BJ (cell line): Measurements from ENCODE around the gene ZNF444. TPM values are rescaled to one million over a fixed set of nuclear protein-coding genes. Genes with fewer than 3 reads are reported as not detected.

ENCODE experiments used
- CTCF ChIA-PET: fragments of 350-600 bp; formaldehyde crosslinking; extraction: SDS; loops from one replicate; lab custom pipeline; 2021; ENCODE audit warnings: antibody characterized with exemption, inconsistent platforms; lab: Yijun Ruan, JAX
- POLR2A ChIA-PET: fragments of 300-600 bp; sonication (Branson Sonifier 250); formaldehyde crosslinking; extraction: SDS; loops from one replicate; lab custom pipeline; 2021; ENCODE audit warnings: antibody characterized with exemption; lab: Charles Lee
- DNase-seq: peaks from one replicate; pipeline ENCODE4 v3.0.0-alpha.2; 2011; ENCODE audit warnings: low read depth
- H3K27me3 ChIP-seq: 2 replicates; pipeline ENCODE4 v1.6.0; 2011; ENCODE audit warnings: low read length; ENCODE audit not compliant: control insufficient read depth, insufficient read depth
- H3K36me3 ChIP-seq: 2 replicates; pipeline ENCODE4 v1.5.1; 2011; ENCODE audit warnings: low read length; ENCODE audit not compliant: control insufficient read depth, insufficient read depth
- H3K4me3 ChIP-seq: 2 replicates; pipeline ENCODE4 v1.5.1; 2011; ENCODE audit warnings: low read depth, mild to moderate bottlenecking, control low read depth, low read length
- polyA plus RNA-seq: library from polyadenylated mRNA; depleted of rRNA; stranded (reverse); fragments of >200 nt; gene quantifications from 2 replicates; pipeline ENCODE4 v1.2.3, GENCODE V29; 2011
- TF ChIP-seq, protein P1 (sequence below): IDR thresholded peaks from 2 replicates; pipeline ENCODE4 v1.5.1; 2011; ENCODE audit warnings: low read depth, mild to moderate bottlenecking, control low read depth, inconsistent platforms, low read length, moderate library complexity; ENCODE audit not compliant: insufficient read depth

ZNF444 gene
- polyA plus RNA-seq, 1 experiment: 11.5 TPM

DNA sequence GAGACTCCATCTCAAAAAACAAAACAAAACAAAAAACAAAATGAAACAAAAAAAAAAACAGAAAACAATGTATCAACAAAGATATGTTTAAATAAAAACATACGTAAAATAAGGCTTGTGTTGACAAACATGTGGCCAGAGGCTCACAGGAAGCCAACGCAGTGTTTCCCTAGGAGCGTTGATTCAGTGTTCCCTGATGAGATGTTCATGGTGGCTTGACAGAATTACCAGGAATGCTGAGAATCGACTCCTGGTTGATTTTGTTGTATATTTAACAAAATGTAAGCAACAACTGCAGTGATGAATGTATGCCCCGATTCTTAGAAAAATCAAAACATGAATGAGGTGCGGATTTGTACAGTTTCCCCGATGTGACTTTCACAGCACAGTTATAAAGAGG lies 11.1 kb upstream of the ZNF444 start:
- TF ChIP-seq, protein P1, sequence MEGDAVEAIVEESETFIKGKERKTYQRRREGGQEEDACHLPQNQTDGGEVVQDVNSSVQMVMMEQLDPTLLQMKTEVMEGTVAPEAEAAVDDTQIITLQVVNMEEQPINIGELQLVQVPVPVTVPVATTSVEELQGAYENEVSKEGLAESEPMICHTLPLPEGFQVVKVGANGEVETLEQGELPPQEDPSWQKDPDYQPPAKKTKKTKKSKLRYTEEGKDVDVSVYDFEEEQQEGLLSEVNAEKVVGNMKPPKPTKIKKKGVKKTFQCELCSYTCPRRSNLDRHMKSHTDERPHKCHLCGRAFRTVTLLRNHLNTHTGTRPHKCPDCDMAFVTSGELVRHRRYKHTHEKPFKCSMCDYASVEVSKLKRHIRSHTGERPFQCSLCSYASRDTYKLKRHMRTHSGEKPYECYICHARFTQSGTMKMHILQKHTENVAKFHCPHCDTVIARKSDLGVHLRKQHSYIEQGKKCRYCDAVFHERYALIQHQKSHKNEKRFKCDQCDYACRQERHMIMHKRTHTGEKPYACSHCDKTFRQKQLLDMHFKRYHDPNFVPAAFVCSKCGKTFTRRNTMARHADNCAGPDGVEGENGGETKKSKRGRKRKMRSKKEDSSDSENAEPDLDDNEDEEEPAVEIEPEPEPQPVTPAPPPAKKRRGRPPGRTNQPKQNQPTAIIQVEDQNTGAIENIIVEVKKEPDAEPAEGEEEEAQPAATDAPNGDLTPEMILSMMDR: no peak
- Histone ChIP-seq H3K27me3 (no peaks in the 10 kb centered on the region), H3K36me3 (no peaks in the 10 kb centered on the region), H3K4me3 (no peak overlapping the region)
- POLR2A ChIA-PET: no interaction called here
- DNase-seq: no peak
- CTCF ChIA-PET: no interaction called here

DNA sequence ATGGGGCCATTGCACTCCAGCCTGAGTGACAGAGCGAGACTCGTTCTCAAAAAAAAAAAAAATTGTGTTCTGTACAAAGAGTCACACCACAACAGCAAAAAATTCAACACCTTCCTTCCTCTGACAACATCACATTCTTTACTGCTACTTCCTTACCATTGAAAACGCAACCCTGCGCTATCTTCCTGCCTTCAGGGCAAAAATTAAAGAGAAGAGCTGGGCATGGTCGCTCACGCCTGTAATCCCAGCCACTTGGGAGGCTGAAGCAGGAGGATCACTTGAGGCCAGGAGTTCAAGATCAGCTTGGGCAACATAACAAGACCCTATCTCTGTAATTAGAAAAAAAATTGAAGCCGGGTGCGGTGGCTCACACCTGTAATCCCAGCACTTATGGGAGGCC lies 9.4 kb upstream of the ZNF444 start:
- ChIA-PET POLR2A (no interaction called here), CTCF (interaction anchor here (1.3 kb wide), 1 partner anchor 56 kb away, joined by 3 read pairs; no protein-coding TSS in a partner anchor)
- no peaks in the 10 kb centered on the region for H3K36me3 ChIP-seq
- no peak overlapping the region for H3K4me3 ChIP-seq
- DNase-seq: no peak
- TF ChIP-seq, protein P1: no peak
- no peaks in the 10 kb centered on the region for H3K27me3 ChIP-seq

DNA sequence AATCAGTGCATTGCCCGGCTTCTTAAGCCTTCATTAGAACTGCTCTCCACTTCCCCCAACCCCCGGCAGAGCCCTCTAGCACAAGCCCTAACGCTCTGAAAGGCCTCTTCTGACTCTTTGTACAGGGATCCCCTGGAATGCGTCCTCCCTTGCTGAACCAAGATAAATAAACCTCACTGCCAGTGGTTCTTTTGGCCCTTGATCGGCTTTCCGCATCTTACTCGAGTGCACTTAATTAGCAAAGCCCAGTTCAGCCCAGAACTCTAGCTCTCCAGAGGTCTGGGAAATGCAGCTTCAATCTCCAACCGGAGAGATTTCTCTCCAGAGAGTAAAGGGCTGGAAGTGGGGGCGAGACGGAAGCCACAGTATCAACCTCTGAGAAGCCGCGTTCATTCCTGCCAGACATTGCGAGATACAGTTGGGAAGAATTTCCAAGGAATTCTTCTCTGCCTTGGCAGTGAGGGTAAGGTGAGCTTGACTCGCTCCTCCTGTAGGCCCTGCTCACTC lies 8.7 kb upstream of the ZNF444 start:
- no peak for DNase-seq
- Histone ChIP-seq H3K27me3 (no peaks in the 10 kb centered on the region), H3K4me3 (no peak overlapping the region), H3K36me3 (no peaks in the 10 kb centered on the region)
- TF ChIP-seq, protein P1: no peak
- CTCF ChIA-PET: interaction anchor here (1.3 kb wide), 1 partner anchor 56 kb away, joined by 3 read pairs; no protein-coding TSS in a partner anchor
- POLR2A ChIA-PET: interaction anchor here (0.6 kb wide), 1 partner anchor 8 kb away, joined by 3 read pairs; no protein-coding TSS in a partner anchor

DNA sequence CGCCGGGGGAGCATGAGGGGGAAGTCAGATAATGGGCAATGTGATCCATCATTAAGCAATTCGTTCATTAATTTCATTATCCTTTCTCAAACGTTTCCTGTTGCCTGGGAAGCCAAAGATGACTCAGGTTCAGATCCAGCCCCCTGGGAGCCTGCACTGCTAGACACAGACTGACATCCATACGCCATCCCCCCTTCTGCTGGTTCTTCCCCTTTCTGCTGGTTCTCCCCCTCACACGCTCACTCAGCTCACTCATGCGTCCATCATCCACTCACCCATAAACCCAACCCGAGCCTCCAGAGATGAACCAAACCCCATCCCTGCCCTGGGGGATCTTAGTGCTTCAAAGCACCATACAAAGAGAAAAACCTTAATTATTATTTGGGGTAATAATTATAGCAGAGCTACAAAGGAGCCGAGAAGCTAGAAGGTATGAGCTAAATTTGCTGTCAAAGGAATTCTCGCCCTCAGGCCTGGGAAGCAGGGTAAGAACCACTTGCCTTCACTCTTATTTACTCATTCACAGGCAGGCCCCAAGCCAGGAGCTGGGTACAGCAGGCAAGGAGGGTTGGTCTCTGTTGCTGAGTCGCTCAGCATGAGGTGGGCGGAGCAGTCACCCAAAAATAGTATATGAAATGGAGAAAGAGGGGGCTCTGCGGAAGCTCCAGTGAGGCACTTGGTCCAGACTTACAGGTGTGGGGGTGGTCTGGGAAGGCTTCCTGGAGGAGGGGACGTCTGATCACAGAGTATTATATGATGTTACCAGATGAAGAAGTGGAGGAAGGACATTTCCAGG lies 7.0 kb upstream of the ZNF444 start:
- TF ChIP-seq, protein P1: no peak
- ChIA-PET CTCF (interaction anchor here (0.6 kb wide), 2 partner anchors 39 to 165 kb away, joined by 3 to 4 read pairs; no protein-coding TSS in a partner anchor), POLR2A (no interaction called here)
- Histone ChIP-seq H3K36me3 (no peaks in the 10 kb centered on the region), H3K4me3 (no peak overlapping the region), H3K27me3 (no peaks in the 10 kb centered on the region)
- DNase-seq: no peak

DNA sequence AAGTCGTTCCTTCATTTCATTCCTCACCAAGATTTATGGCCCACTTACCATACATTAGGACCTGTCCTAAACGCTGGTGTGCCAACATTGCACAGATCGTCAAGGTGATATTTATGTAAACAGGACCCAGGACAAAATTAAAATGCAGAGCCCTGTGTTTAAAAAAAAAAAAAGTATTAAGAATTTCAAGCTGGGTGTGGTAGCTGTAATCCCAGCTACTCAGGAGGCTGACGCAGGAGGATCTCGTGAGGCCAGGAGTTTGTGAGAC lies 6.5 kb upstream of the ZNF444 start:
- POLR2A ChIA-PET: no interaction called here

More for the DNA sequence above, 6.5 kb upstream of the ZNF444 start:
- CTCF ChIA-PET: interaction anchor here (0.6 kb wide), 2 partner anchors 38 to 164 kb away, joined by 3 to 4 read pairs; no protein-coding TSS in a partner anchor
- TF ChIP-seq, protein P1: no peak
- Histone ChIP-seq H3K4me3 (no peak overlapping the region), H3K36me3 (no peaks in the 10 kb centered on the region), H3K27me3 (no peaks in the 10 kb centered on the region)
- DNase-seq: no peak
